Mesenchymal stem cell (in vitro differentiated cells and primary cell): Measurements from ENCODE around the gene GFRA1.
A peak's percentile ranks its signal among the peaks of the same experiment; 100 is the strongest.

ENCODE experiments used
- DNase-seq: peaks from one replicate; pipeline ENCODE4 v3.0.0-alpha.2; 2013
- H2AFZ ChIP-seq: one replicate; pipeline ENCODE4 v1.6.1; 2013; ENCODE audit warnings: low read depth, mild to moderate bottlenecking, control low read depth, inconsistent platforms, low read length, moderate library complexity
- H2AK5ac ChIP-seq: 2 replicates; pipeline ENCODE4 v1.6.1; 2013; ENCODE audit warnings: low read length, moderate library complexity, mild to moderate bottlenecking, inconsistent platforms; ENCODE audit not compliant: severe bottlenecking
- H2BK120ac ChIP-seq: one replicate; pipeline ENCODE4 v1.6.1; 2013; ENCODE audit warnings: low read depth, mild to moderate bottlenecking, inconsistent platforms, low read length, moderate library complexity
- H2BK12ac ChIP-seq, 2 experiments: one replicate each; pipeline ENCODE4 v1.6.1; 2013; ENCODE audit warnings: inconsistent platforms in 2 of 2, low read length in 2 of 2, mild to moderate bottlenecking in 2 of 2, moderate library complexity in 2 of 2, control low read depth in 1 of 2
- H2BK15ac ChIP-seq: one replicate; pipeline ENCODE4 v1.6.1; 2013; ENCODE audit warnings: mild to moderate bottlenecking, low read depth, inconsistent platforms; ENCODE audit not compliant: poor library complexity, severe bottlenecking
- H2BK5ac ChIP-seq: 2 replicates; pipeline ENCODE4 v1.6.1; 2013; ENCODE audit warnings: low read depth, mild to moderate bottlenecking, low read length, control low read depth, inconsistent platforms; ENCODE audit not compliant: poor library complexity, severe bottlenecking
- H3K14ac ChIP-seq, 2 experiments: one replicate each; pipeline ENCODE4 v1.6.1; 2013; ENCODE audit warnings: inconsistent platforms in 2 of 2, low read length in 2 of 2, control low read depth in 1 of 2, mild to moderate bottlenecking in 1 of 2, moderate library complexity in 1 of 2
- H3K18ac ChIP-seq, 2 experiments: one replicate each; pipeline ENCODE4 v1.6.1; 2013; ENCODE audit warnings: inconsistent platforms in 2 of 2, low read length in 2 of 2, control low read depth in 1 of 2, low read depth in 1 of 2, mild to moderate bottlenecking in 1 of 2
- H3K23ac ChIP-seq, 2 experiments: one replicate each; pipeline ENCODE4 v1.6.1; 2013; ENCODE audit warnings: inconsistent platforms in 2 of 2, low read length in 2 of 2, mild to moderate bottlenecking in 2 of 2, moderate library complexity in 2 of 2, control low read depth in 1 of 2
- H3K27ac ChIP-seq: 2 replicates; pipeline ENCODE4 v1.5.1; 2013; ENCODE audit warnings: mild to moderate bottlenecking, moderate library complexity, low read length, control low read depth, inconsistent platforms; ENCODE audit not compliant: poor library complexity, severe bottlenecking
- H3K27me3 ChIP-seq, 2 experiments: 2 replicates each; pipeline versions ENCODE4 v1.6.1 to v1.7.0; 2013; ENCODE audit warnings: low read length in 2 of 2, mild to moderate bottlenecking in 2 of 2, moderate library complexity in 2 of 2, control low read depth in 1 of 2, inconsistent platforms in 1 of 2; ENCODE audit not compliant: control insufficient read depth in 1 of 2, insufficient read depth in 1 of 2
- H3K36me3 ChIP-seq, 2 experiments: 2 replicates each; pipeline versions ENCODE4 v1.6.1 to v1.7.0; 2013; ENCODE audit warnings: low read length in 2 of 2, control low read depth in 1 of 2, inconsistent platforms in 1 of 2, low read depth in 1 of 2, mild to moderate bottlenecking in 1 of 2; ENCODE audit not compliant: insufficient read depth in 2 of 2, control insufficient read depth in 1 of 2
- H3K4ac ChIP-seq, 2 experiments: one replicate each; pipeline ENCODE4 v1.6.1; 2013; ENCODE audit warnings: inconsistent platforms in 2 of 2, low read length in 2 of 2, mild to moderate bottlenecking in 2 of 2, moderate library complexity in 2 of 2, control low read depth in 1 of 2, low read depth in 1 of 2
- H3K4me1 ChIP-seq: 2 replicates; pipeline ENCODE4 v1.6.1; 2013; ENCODE audit warnings: low read depth, low read length, control low read depth; ENCODE audit not compliant: control insufficient read depth, insufficient read depth
- H3K4me2 ChIP-seq: 2 replicates; pipeline ENCODE4 v1.6.1; 2013; ENCODE audit warnings: low read length, mild to moderate bottlenecking, inconsistent platforms; ENCODE audit not compliant: poor library complexity, severe bottlenecking
- H3K4me3 ChIP-seq, 2 experiments: 2 replicates each; pipeline versions ENCODE4 v1.5.1 to v1.7.0; 2013; ENCODE audit warnings: low read length in 2 of 2, mild to moderate bottlenecking in 2 of 2, control low read depth in 1 of 2, low read depth in 1 of 2; ENCODE audit not compliant: insufficient read depth in 1 of 2
- H3K79me1 ChIP-seq: replicated peaks from 2 replicates; pipeline ENCODE4 v1.6.1; 2013; ENCODE audit warnings: mild to moderate bottlenecking, control low read depth, low read length, inconsistent platforms; ENCODE audit not compliant: poor library complexity, severe bottlenecking
- H3K9ac ChIP-seq: 2 replicates; pipeline ENCODE4 v1.7.0; 2013; ENCODE audit warnings: mild to moderate bottlenecking, low read length, moderate library complexity
- H3K9me3 ChIP-seq: 2 replicates; pipeline ENCODE4 v1.7.0; 2013; ENCODE audit warnings: mild to moderate bottlenecking, low read length; ENCODE audit not compliant: control insufficient read depth
- H4K8ac ChIP-seq: one replicate; pipeline ENCODE4 v1.6.1; 2013; ENCODE audit warnings: inconsistent platforms, mild to moderate bottlenecking, low read length, moderate library complexity
- H4K91ac ChIP-seq: one replicate; pipeline ENCODE4 v1.6.1; 2013; ENCODE audit warnings: mild to moderate bottlenecking, low read length, inconsistent platforms
- WGBS: methylation state at CpG from one replicate; pipeline ENCODE4 v1.1.7; 2013; ENCODE audit warnings: mixed read lengths; 5-methylcytosine and 5-hydroxymethylcytosine counted together

The GFRA1 gene

GRCh38 chr10:116045366-116046356, 227.3 kb downstream of the GFRA1 start:
- H3K14ac ChIP-seq: no peak overlapping the region
- DNase-seq: no peak

GRCh38 chr10:116044801-116045248, 228.2 kb downstream of the GFRA1 start:
- no peak overlapping the region for H2BK12ac ChIP-seq
- peaks cover 4% of the 10 kb centered on the region for H3K4me1 ChIP-seq
- H3K27ac ChIP-seq: no peak overlapping the region
- H2BK120ac ChIP-seq: no peak overlapping the region
- no peak overlapping the region for H3K18ac ChIP-seq
- no peak overlapping the region for H3K9ac ChIP-seq
- H4K91ac ChIP-seq: no peak overlapping the region
- no peak overlapping the region for H3K23ac ChIP-seq
- H2BK15ac ChIP-seq: no peak overlapping the region
- no peak overlapping the region for H2BK5ac ChIP-seq
- no peak overlapping the region for H4K8ac ChIP-seq
- no peaks in the 10 kb centered on the region for H3K9me3 ChIP-seq
- DNase-seq: peak; percentile 51
- WGBS: 92% methylated on average over 3 of the region's 3 CpGs
- no peaks in the 10 kb centered on the region for H3K36me3 ChIP-seq
- peak overlapping the region in 1 of 2 experiments; percentile 49 for H3K14ac ChIP-seq
- no peaks in the 10 kb centered on the region for H3K79me1 ChIP-seq
- H3K27me3 ChIP-seq: peaks cover 0 to 7% of the 10 kb centered on the region in 2 experiments
- no peak overlapping the region for H3K4me3 ChIP-seq
- no peak overlapping the region for H3K4ac ChIP-seq
- no peak overlapping the region for H2AFZ ChIP-seq
- H2AK5ac ChIP-seq: no peak overlapping the region
- H3K4me2 ChIP-seq: no peak overlapping the region

More at GRCh38 chr10:116045366-116046356, 227.3 kb downstream of the GFRA1 start:
- no peak overlapping the region for H3K4me3 ChIP-seq
- H2BK120ac ChIP-seq: no peak overlapping the region
- H4K8ac ChIP-seq: no peak overlapping the region
- no peak overlapping the region for H3K27ac ChIP-seq
- no peak overlapping the region for H2BK15ac ChIP-seq
- no peak overlapping the region for H3K4me2 ChIP-seq
- peaks cover 4% of the 10 kb centered on the region for H3K4me1 ChIP-seq
- no peaks in the 10 kb centered on the region for H3K36me3 ChIP-seq
- 91% methylated on average over 11 of the region's 13 CpGs for WGBS
- H3K27me3 ChIP-seq: peaks cover 0 to 7% of the 10 kb centered on the region in 2 experiments
- H3K4ac ChIP-seq: no peak overlapping the region
- H3K23ac ChIP-seq: no peak overlapping the region
- H4K91ac ChIP-seq: no peak overlapping the region
- no peaks in the 10 kb centered on the region for H3K79me1 ChIP-seq
- H2AK5ac ChIP-seq: no peak overlapping the region
- no peak overlapping the region for H2BK12ac ChIP-seq
- no peak overlapping the region for H3K18ac ChIP-seq
- H2AFZ ChIP-seq: no peak overlapping the region
- H2BK5ac ChIP-seq: no peak overlapping the region
- no peak overlapping the region for H3K9ac ChIP-seq
- H3K9me3 ChIP-seq: no peaks in the 10 kb centered on the region

GRCh38 chr10:116043861-116044260, 229.1 kb downstream of the GFRA1 start:
- H4K8ac ChIP-seq: no peak overlapping the region
- H3K4me3 ChIP-seq: no peak overlapping the region
- DNase-seq: no peak
- no peaks in the 10 kb centered on the region for H3K9me3 ChIP-seq
- no peak overlapping the region for H3K27ac ChIP-seq
- no peaks in the 10 kb centered on the region for H3K36me3 ChIP-seq
- H2AFZ ChIP-seq: no peak overlapping the region
- H3K18ac ChIP-seq: no peak overlapping the region
- no peak overlapping the region for H4K91ac ChIP-seq
- H2AK5ac ChIP-seq: no peak overlapping the region
- no peak overlapping the region for H3K4me2 ChIP-seq
- no peak overlapping the region for H2BK15ac ChIP-seq
- no peak overlapping the region for H2BK12ac ChIP-seq
- peaks cover 0 to 7% of the 10 kb centered on the region in 2 experiments for H3K27me3 ChIP-seq
- H3K4ac ChIP-seq: no peak overlapping the region
- no peak overlapping the region for H2BK120ac ChIP-seq
- peaks cover 4% of the 10 kb centered on the region for H3K4me1 ChIP-seq
- H3K79me1 ChIP-seq: no peaks in the 10 kb centered on the region
- H3K23ac ChIP-seq: no peak overlapping the region
- H2BK5ac ChIP-seq: no peak overlapping the region
- no peak overlapping the region for H3K9ac ChIP-seq
- H3K14ac ChIP-seq: no peak overlapping the region
- 86% methylated on average over 8 of the region's 8 CpGs for WGBS

GRCh38 chr10:116043304-116043703, 229.7 kb downstream of the GFRA1 start:
- no peak overlapping the region for H3K14ac ChIP-seq
- H2BK5ac ChIP-seq: no peak overlapping the region
- whole genome bisulfite sequencing: 87% methylated on average over 2 of the region's 3 CpGs
- no peak overlapping the region for H3K9ac ChIP-seq
- H3K79me1 ChIP-seq: no peaks in the 10 kb centered on the region
- no peak overlapping the region for H3K23ac ChIP-seq
- H3K4me2 ChIP-seq: no peak overlapping the region
- no peak overlapping the region for H3K27ac ChIP-seq
- no peak overlapping the region for H3K4me3 ChIP-seq
- no peak overlapping the region for H4K8ac ChIP-seq
- H2BK12ac ChIP-seq: no peak overlapping the region
- H2AFZ ChIP-seq: no peak overlapping the region
- no peak overlapping the region for H3K4ac ChIP-seq
- H3K36me3 ChIP-seq: no peaks in the 10 kb centered on the region
- H2BK15ac ChIP-seq: no peak overlapping the region
- H3K27me3 ChIP-seq: peaks cover 0 to 7% of the 10 kb centered on the region in 2 experiments
- H2AK5ac ChIP-seq: no peak overlapping the region
- no peak for DNase-seq
- H4K91ac ChIP-seq: no peak overlapping the region
- H3K18ac ChIP-seq: no peak overlapping the region
- H3K9me3 ChIP-seq: no peaks in the 10 kb centered on the region
- H2BK120ac ChIP-seq: no peak overlapping the region
- H3K4me1 ChIP-seq: peaks cover 4% of the 10 kb centered on the region
